Endothelial cell of umbilical vein (primary cell): ENCODE data around the gene SETBP1. TPM values are rescaled to one million over a fixed set of nuclear protein-coding genes. Genes with fewer than 3 reads are reported as not detected.

Experiments used
- BruUV-seq: library from RNA; stranded (reverse); fragments of 400-500 nt; replicated peaks from 2 replicates; lab custom pipeline; 2021; lab: Mats Ljungman, UMichigan
- CTCF ChIA-PET: fragments of 300-600, 350-600 bp; sonication (Branson Sonifier 250); formaldehyde crosslinking; loops from one replicate; lab custom pipeline; 2021; ENCODE audit warnings: antibody characterized with exemption, inconsistent platforms; lab: Charles Lee
- POLR2A ChIA-PET: fragments of 300-600, 350-600 bp; sonication (Branson Sonifier 250); formaldehyde crosslinking; loops from one replicate; lab custom pipeline; 2021; ENCODE audit warnings: antibody characterized with exemption, inconsistent platforms; lab: Charles Lee
- DNase-seq: peaks from one replicate; pipeline ENCODE4 v3.0.0-alpha.2; 2011; ENCODE audit warnings: low read depth, low spot score
- FAIRE-seq: peaks from 2 replicates; lab custom pipeline; 2011; peaks lifted over from hg19 to GRCh38; lab: Jason Lieb, UNC
- H2AFZ ChIP-seq: 2 replicates; pipeline ENCODE4 v1.6.0; 2012; ENCODE audit warnings: low read depth, low read length, control low read depth, inconsistent platforms
- H3K27ac ChIP-seq: 2 replicates; pipeline ENCODE4 v1.5.1; 2011; ENCODE audit warnings: low read depth, mild to moderate bottlenecking, control low read depth, low read length, moderate library complexity; ENCODE audit not compliant: insufficient read depth
- H3K27me3 ChIP-seq, 2 experiments: 2 replicates each; pipeline versions ENCODE4 v1.6.0 to v1.6.1; 2011; ENCODE audit warnings: low read length in 2 of 2, mixed read lengths in 1 of 2; ENCODE audit not compliant: control insufficient read depth in 2 of 2, insufficient read depth in 2 of 2
- H3K36me3 ChIP-seq, 2 experiments: 2 replicates in 1 of 2; 3 replicates in 1 of 2; pipeline ENCODE4 v1.5.1; 2011; ENCODE audit warnings: low read length in 2 of 2, mild to moderate bottlenecking in 1 of 2, moderate library complexity in 1 of 2; ENCODE audit not compliant: control insufficient read depth in 2 of 2, insufficient read depth in 2 of 2; ENCODE audit errors: extremely low read depth in 1 of 2
- H3K4me1 ChIP-seq: 3 replicates; pipeline ENCODE4 v1.5.1; 2011; ENCODE audit warnings: mild to moderate bottlenecking, low read length; ENCODE audit not compliant: control insufficient read depth, insufficient read depth; ENCODE audit errors: extremely low read depth
- H3K4me2 ChIP-seq: 2 replicates; pipeline ENCODE4 v1.6.1; 2011; ENCODE audit warnings: low read length, control low read depth, mixed read lengths; ENCODE audit not compliant: insufficient read depth
- H3K4me3 ChIP-seq, 3 experiments: fragments of 200-600 bp in 1 of 3; sonication (generic), shearing (Covaris generic) in 1 of 3; replicated peaks in 1 of 3; 2 replicates each; pipeline ENCODE4 v1.5.1; 2011 to 2016; ENCODE audit warnings: control low read depth in 3 of 3, low read length in 3 of 3, mild to moderate bottlenecking in 2 of 3, inconsistent platforms in 1 of 3, low read depth in 1 of 3, moderate library complexity in 1 of 3; ENCODE audit not compliant: insufficient read depth in 1 of 3
- H3K79me2 ChIP-seq: 2 replicates; pipeline ENCODE4 v1.6.0; 2012; ENCODE audit warnings: low read length, inconsistent platforms; ENCODE audit not compliant: control insufficient read depth, insufficient read depth
- H3K9ac ChIP-seq: replicated peaks from 2 replicates; pipeline ENCODE3; 2011; ENCODE audit warnings: low read length, control low read depth; ENCODE audit not compliant: insufficient read depth; ENCODE audit errors: extremely low read depth
- H3K9me1 ChIP-seq: replicated peaks from 3 replicates; pipeline ENCODE4 v1.6.0; 2011; ENCODE audit warnings: mild to moderate bottlenecking, low read length; ENCODE audit not compliant: control insufficient read depth, insufficient read depth; ENCODE audit errors: extremely low read depth
- H3K9me3 ChIP-seq: replicated peaks from 2 replicates; pipeline ENCODE4 v1.5.1; 2012; ENCODE audit warnings: low read length, inconsistent platforms; ENCODE audit not compliant: control insufficient read depth, insufficient read depth
- H4K20me1 ChIP-seq: replicated peaks from 2 replicates; pipeline ENCODE3; 2011; ENCODE audit warnings: mild to moderate bottlenecking, low read length; ENCODE audit not compliant: control insufficient read depth, insufficient read depth; ENCODE audit errors: extremely low read depth
- EZH2 ChIP-seq: IDR thresholded peaks from 2 replicates; pipeline ENCODE4 v1.6.1; 2012; ENCODE audit warnings: borderline replicate concordance, low read depth, mild to moderate bottlenecking, moderate library complexity, low read length, inconsistent platforms; ENCODE audit not compliant: severe bottlenecking
- FOS ChIP-seq: IDR thresholded peaks from 2 replicates; pipeline ENCODE4 v1.6.1; 2011; ENCODE audit warnings: mild to moderate bottlenecking, low read length, moderate library complexity, borderline replicate concordance; ENCODE audit not compliant: insufficient read depth
- GATA2 ChIP-seq: IDR thresholded peaks from 2 replicates; pipeline ENCODE4 v1.7.0; 2011; ENCODE audit warnings: low read depth, mild to moderate bottlenecking, moderate library complexity, mixed read lengths, low read length; ENCODE audit not compliant: insufficient read length, insufficient read depth
- JUN ChIP-seq: IDR thresholded peaks from 2 replicates; pipeline ENCODE4 v1.6.1; 2011; ENCODE audit warnings: borderline replicate concordance, low read depth; ENCODE audit not compliant: insufficient read length, insufficient read depth
- MYC ChIP-seq: IDR thresholded peaks from one replicate; pipeline ENCODE4 v1.6.1; 2011; ENCODE audit warnings: mild to moderate bottlenecking, low read depth, low read length
- POLR2A ChIP-seq: IDR thresholded peaks from 2 replicates; pipeline ENCODE4 v1.6.1; 2012; ENCODE audit warnings: low read depth, mild to moderate bottlenecking, control low read depth, low read length
- POLR2AphosphoS5 ChIP-seq: IDR thresholded peaks from 2 replicates; pipeline ENCODE4 v1.6.1; 2012; ENCODE audit warnings: low read depth, mild to moderate bottlenecking, control low read depth, low read length, moderate library complexity; ENCODE audit not compliant: insufficient read depth
- dilution Hi-C: fragments of 300-500 bp; cut with MboI; formaldehyde crosslinking; loops from one replicate; pipeline ENCODE4 v1.15.0; 2019; ENCODE audit warnings: low sequenced_read_pairs; ENCODE audit not compliant: extremely low pct_ligation_motif_present
- intact Hi-C: fragments of 100-400 bp; cut with micrococcal nuclease; formaldehyde crosslinking; loops from one replicate; pipeline ENCODE4 v1.10.0; 2022
- polyA plus RNA-seq, 4 experiments: library from polyadenylated mRNA; depleted of rRNA in 3 of 4; stranded (reverse) in 3 of 4; unstranded in 1 of 4; fragments of >200 nt; gene quantifications; 2 replicates each; pipeline versions ENCODE4 v1.2.1 to v1.2.3, GENCODE V29; 2011 to 2012; ENCODE audit warnings: missing spikeins in 1 of 4
- total RNA-seq: library from RNA; stranded (reverse); gene quantifications from 2 replicates; pipeline ENCODE4 v1.2.3, GENCODE V29; 2021
- TF ChIP-seq, protein P1 (sequence below): IDR thresholded peaks from 2 replicates; pipeline ENCODE4 v1.6.1; 2011; ENCODE audit not compliant: insufficient read depth, insufficient read length
- TF ChIP-seq, protein P2 (sequence below), 2 donors: IDR thresholded peaks; 1 replicate in 1 of 2; 2 replicates in 1 of 2; pipeline ENCODE4 v1.5.1; 2011; ENCODE audit warnings: low read length in 2 of 2, mild to moderate bottlenecking in 2 of 2, moderate library complexity in 2 of 2, control low read depth in 1 of 2, inconsistent platforms in 1 of 2, low read depth in 1 of 2; ENCODE audit not compliant: insufficient read depth in 1 of 2; ENCODE audit errors: extremely low read depth in 1 of 2

Gene SETBP1
- total and polyA plus RNA-seq, 2 donors (not counting 3 experiments of a cell fraction or from before 2014, with no cell fraction given) = 0.76 to 3.1 TPM

DNA sequence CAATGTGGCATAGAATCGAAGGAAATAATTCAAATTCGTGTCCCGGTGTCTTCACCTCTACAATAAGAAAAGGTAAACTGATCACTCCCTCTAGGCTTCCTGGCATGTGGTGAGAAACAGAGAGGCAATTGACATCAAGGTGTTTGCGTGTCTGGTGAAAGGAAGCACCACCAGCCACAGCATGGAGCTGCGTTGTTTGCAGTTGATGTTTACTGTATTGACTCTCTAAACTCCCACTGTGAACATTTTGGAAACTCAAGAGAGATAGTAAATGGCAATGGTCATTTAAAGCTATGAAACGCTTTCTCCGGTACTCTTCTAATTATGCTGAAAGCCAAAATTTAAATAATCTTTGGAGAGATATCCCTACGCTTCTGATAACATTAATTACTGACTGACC lies 82.6 kb downstream of the SETBP1 start:
- CTCF ChIA-PET = no interaction called here
- Histone ChIP-seq H3K9ac (no peak overlapping the region), H3K9me3 (no peaks in the 10 kb centered on the region), H3K9me1 (no peaks in the 10 kb centered on the region), H2AFZ (no peak overlapping the region), H3K4me2 (no peak overlapping the region), H3K79me2 (no peaks in the 10 kb centered on the region), H3K4me3 (no peak overlapping the region), H4K20me1 (no peaks in the 10 kb centered on the region), H3K27ac (no peak overlapping the region), H3K4me1 (no peaks in the 10 kb centered on the region), H3K27me3 (no peaks in the 10 kb centered on the region), H3K36me3 (no peaks in the 10 kb centered on the region)
- TF ChIP-seq MYC (no peak), POLR2A (no peak), FOS (no peak), GATA2 (no peak), EZH2 (no peak), POLR2AphosphoS5 (no peak), JUN (no peak)
- TF ChIP-seq, protein P1, sequence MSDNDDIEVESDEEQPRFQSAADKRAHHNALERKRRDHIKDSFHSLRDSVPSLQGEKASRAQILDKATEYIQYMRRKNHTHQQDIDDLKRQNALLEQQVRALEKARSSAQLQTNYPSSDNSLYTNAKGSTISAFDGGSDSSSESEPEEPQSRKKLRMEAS = no peak
- TF ChIP-seq, protein P2, sequence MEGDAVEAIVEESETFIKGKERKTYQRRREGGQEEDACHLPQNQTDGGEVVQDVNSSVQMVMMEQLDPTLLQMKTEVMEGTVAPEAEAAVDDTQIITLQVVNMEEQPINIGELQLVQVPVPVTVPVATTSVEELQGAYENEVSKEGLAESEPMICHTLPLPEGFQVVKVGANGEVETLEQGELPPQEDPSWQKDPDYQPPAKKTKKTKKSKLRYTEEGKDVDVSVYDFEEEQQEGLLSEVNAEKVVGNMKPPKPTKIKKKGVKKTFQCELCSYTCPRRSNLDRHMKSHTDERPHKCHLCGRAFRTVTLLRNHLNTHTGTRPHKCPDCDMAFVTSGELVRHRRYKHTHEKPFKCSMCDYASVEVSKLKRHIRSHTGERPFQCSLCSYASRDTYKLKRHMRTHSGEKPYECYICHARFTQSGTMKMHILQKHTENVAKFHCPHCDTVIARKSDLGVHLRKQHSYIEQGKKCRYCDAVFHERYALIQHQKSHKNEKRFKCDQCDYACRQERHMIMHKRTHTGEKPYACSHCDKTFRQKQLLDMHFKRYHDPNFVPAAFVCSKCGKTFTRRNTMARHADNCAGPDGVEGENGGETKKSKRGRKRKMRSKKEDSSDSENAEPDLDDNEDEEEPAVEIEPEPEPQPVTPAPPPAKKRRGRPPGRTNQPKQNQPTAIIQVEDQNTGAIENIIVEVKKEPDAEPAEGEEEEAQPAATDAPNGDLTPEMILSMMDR (IDR thresholded peaks at IDR 0.05; ENCODE audit: extremely low read depth in 1 of 2, insufficient read depth in 1 of 2, low read depth in 1 of 2, low read length in 2 of 2) = no peak
- no TSS peak for BruUV-seq
- intact Hi-C loops = no loop called here
- FAIRE-seq = no peak
- DNase-seq = no peak
- dilution Hi-C loops = no loop called here
- POLR2A ChIA-PET = no interaction called here
